GM21381 (cell line): ENCODE results near the gene ADIPOR1.
"Not testable (repeated sequence)": the region's sequence is repeated elsewhere in the genome, so short reads cannot be mapped to it uniquely, and the experiment has no call there.

Source experiments
- ATAC-seq: cut with Tn5 transposase; IDR thresholded peaks from one replicate; pipeline ENCODE4 v1.9.1; 2021; ENCODE audit warnings: mild to moderate bottlenecking, moderate library complexity; ENCODE audit not compliant: unreplicated experiment

Gene ADIPOR1

GRCh38 chr1:202940561-202940960 lies 17.6 kb downstream of the ADIPOR1 start:
- ATAC-seq, result no peak

GRCh38 chr1:202938287-202938925 lies 19.7 kb downstream of the ADIPOR1 start:
- ATAC-seq, result no peak

GRCh38 chr1:202936409-202936808 lies 21.7 kb downstream of the ADIPOR1 start:
- ATAC-seq, result not testable (repeated sequence)

- no peak for ATAC-seq
These were observed 22.3 kb downstream of the ADIPOR1 start for GRCh38 chr1:202935844-202936243.

GRCh38 chr1:202934755-202935154 lies 23.4 kb downstream of the ADIPOR1 start:
- no peak for ATAC-seq

GRCh38 chr1:202932476-202932875 lies 25.6 kb downstream of the ADIPOR1 start:
- no peak for ATAC-seq

GRCh38 chr1:202926581-202927491 lies 31.3 kb downstream of the ADIPOR1 start, which contains the start of gene KLHL12:
Gene KLHL12 (minus strand): TSS chr1:202927234. CDS start chr1:202925162, 2,072 bp downstream.
- ATAC-seq, result peak; percentile 93

- no peak for ATAC-seq
These were observed 34.6 kb downstream of the ADIPOR1 start for GRCh38 chr1:202923533-202923932.

GRCh38 chr1:202919615-202920014 lies 38.5 kb downstream of the ADIPOR1 start:
- ATAC-seq, result no peak

GRCh38 chr1:202915146-202915545 lies 43.0 kb downstream of the ADIPOR1 start:
- ATAC-seq, result no peak

GRCh38 chr1:202912476-202912875 lies 45.6 kb downstream of the ADIPOR1 start:
- ATAC-seq, result not testable (repeated sequence)

- ATAC-seq, result no peak
These were observed 48.6 kb downstream of the ADIPOR1 start for GRCh38 chr1:202909494-202909893.

GRCh38 chr1:202908998-202909397 lies 49.1 kb downstream of the ADIPOR1 start:
- ATAC-seq, result no peak

GRCh38 chr1:202905331-202905730 lies 52.8 kb downstream of the ADIPOR1 start:
- no peak for ATAC-seq

- not testable (repeated sequence) for ATAC-seq
These were observed 54.3 kb downstream of the ADIPOR1 start for GRCh38 chr1:202903808-202904207.

GRCh38 chr1:202901555-202901954 lies 56.6 kb downstream of the ADIPOR1 start:
- no peak for ATAC-seq

- no peak for ATAC-seq
These were observed 65.6 kb downstream of the ADIPOR1 start for GRCh38 chr1:202892501-202892900.
